HFFc6 (cell line): ENCODE measurements around the gene RNF225. TPM values are rescaled to one million over a fixed set of nuclear protein-coding genes. Genes with fewer than 3 reads are reported as not detected.
A peak's percentile ranks its signal among the peaks of the same experiment; 100 is the strongest.
"Not testable (repeated sequence)": the region's sequence is repeated elsewhere in the genome, so short reads cannot be mapped to it uniquely, and the experiment has no call there.

Experiments
- DNase-seq: peaks from one replicate; pipeline ENCODE4 v3.0.0-alpha.2; 2018
- H3K27ac Mint-ChIP-seq: 2 replicates; pipeline ENCODE4 v1.8.0; 2020; ENCODE audit warnings: mild to moderate bottlenecking, mixed read lengths
- H3K27me3 Mint-ChIP-seq: 2 replicates; pipeline ENCODE4 v1.8.0; 2021; ENCODE audit warnings: mild to moderate bottlenecking, moderate library complexity, mixed read lengths; ENCODE audit not compliant: insufficient read depth
- H3K36me3 Mint-ChIP-seq: 2 replicates; pipeline ENCODE4 v1.8.0; 2021; ENCODE audit warnings: low read depth, mixed read lengths
- H3K4me1 Mint-ChIP-seq: 2 replicates; pipeline ENCODE4 v1.8.0; 2020; ENCODE audit warnings: low read depth, mixed read lengths
- H3K4me3 Mint-ChIP-seq: 2 replicates; pipeline ENCODE4 v1.8.0; 2020; ENCODE audit warnings: mild to moderate bottlenecking, moderate library complexity, mixed read lengths
- H3K9me3 Mint-ChIP-seq: 2 replicates; pipeline ENCODE4 v1.8.0; 2020; ENCODE audit warnings: mild to moderate bottlenecking, mixed read lengths
- CTCF ChIP-seq: fragments of 200-600 bp; sonication (generic); IDR thresholded peaks from 2 replicates; pipeline ENCODE4 v1.5.0; 2021; ENCODE audit warnings: antibody characterized with exemption, mild to moderate bottlenecking
- microRNA-seq: library from miRNA; unstranded; fragments of <30 nt; microRNA quantifications from one replicate; pipeline ENCODE4, GENCODE V29; 2019
- total RNA-seq, 6 experiments: library from RNA; stranded (reverse); fragmentation: NEBNext Ultra II Directional; extraction: Animal tissue kit (Norgen Biotek cat#: 25700); gene quantifications; 2 replicates in 1 of 6; 3 replicates in 5 of 6; pipeline ENCODE4 v1.2.3, GENCODE V29; 2021

RNF225 gene
- total RNA-seq, 6 experiments from 2014 or later: 0.26 to 0.39 TPM; not detected in 4

- peaks cover 67% of the 10 kb centered on the region for H3K36me3 Mint-ChIP-seq
- H3K27ac Mint-ChIP-seq: peak within 1 kb of the TSS; percentile 97
- H3K4me3 Mint-ChIP-seq: peak within 1 kb of the TSS; percentile 93
- peaks cover 72% of the 10 kb centered on the region for H3K9me3 Mint-ChIP-seq
- peak; percentile 99 for DNase-seq
- H3K4me1 Mint-ChIP-seq: peaks cover 20% of the 10 kb centered on the region
- H3K27me3 Mint-ChIP-seq: peaks cover 13% of the 10 kb centered on the region
- no peak for TF ChIP-seq CTCF
Observed at GRCh38 chr19:58439576-58440554, 44.4 kb downstream of the RNF225 start, which contains the start of gene ZNF132. Gene ZNF132, minus strand, starts transcription at chr19:58440153. Its CDS starts 332 bp downstream, at chr19:58439821.

GRCh38 chr19:58440556-58440955, 45.1 kb downstream of the RNF225 start:
- peak overlapping the region; percentile 97 for H3K27ac Mint-ChIP-seq
- DNase-seq: no peak
- peaks cover 60% of the 10 kb centered on the region for H3K36me3 Mint-ChIP-seq
- H3K27me3 Mint-ChIP-seq: peaks cover 13% of the 10 kb centered on the region
- no peak for TF ChIP-seq CTCF
- peak overlapping the region; percentile 93 for H3K4me3 Mint-ChIP-seq
- H3K4me1 Mint-ChIP-seq: peaks cover 20% of the 10 kb centered on the region
- H3K9me3 Mint-ChIP-seq: peaks cover 65% of the 10 kb centered on the region

- not testable (repeated sequence) for H3K4me3 Mint-ChIP-seq, DNase-seq, H3K27ac Mint-ChIP-seq
- H3K4me1 Mint-ChIP-seq: peaks cover 19% of the 10 kb centered on the region
- H3K9me3 Mint-ChIP-seq: peaks cover 47% of the 10 kb centered on the region
- H3K36me3 Mint-ChIP-seq: peaks cover 40% of the 10 kb centered on the region
- peaks cover 15% of the 10 kb centered on the region for H3K27me3 Mint-ChIP-seq
Observed at GRCh38 chr19:58442986-58443385, 47.5 kb downstream of the RNF225 start.

Small RNAs within 50 kb of the gene (microRNA-seq; reads per million reads assigned to microRNA genes)
- not detected for gene MIR4754

Other genes with a start within 250 kb of the RNF225 start
- 1 to 10 TPM; 6.6 to 9.5 (median 7.9) TPM for gene ZNF329, start 244.9 kb upstream of the RNF225 start, total RNA-seq
- gene ZNF274, start 212.6 kb upstream of the RNF225 start, total RNA-seq: 10 to 100 TPM; 15.6 to 18.4 (median 17.6) TPM
- gene ZNF544, start 166.7 kb upstream of the RNF225 start, total RNA-seq: 10 to 100 TPM; 26.5 to 32.5 (median 29.9) TPM
- gene ZNF8, start 116.7 kb upstream of the RNF225 start, total RNA-seq: 1 to 10 TPM; 3.4 to 4.5 (median 4.1) TPM
- 10 to 100 TPM; 24.0 to 31.2 (median 28.2) TPM for gene ERVK3-1, start 90.3 kb upstream of the RNF225 start, total RNA-seq
- gene ZSCAN22, start 68.7 kb upstream of the RNF225 start, total RNA-seq: 1 to 10 TPM; 2.5 to 3.0 (median 2.8) TPM
- gene A1BG, start 42.2 kb upstream of the RNF225 start, total RNA-seq: 10 to 100 TPM; 21.2 to 36.9 (median 25.4) TPM
- gene ZNF497, start 32.9 kb upstream of the RNF225 start, total RNA-seq: under 1 TPM; 0.16 to 0.35 (median 0.27) TPM
- gene ZNF837, start 14.6 kb upstream of the RNF225 start, total RNA-seq: 1 to 10 TPM in 2 of 6 experiments, under 1 TPM in 4; 0.63 to 1.3 (median 0.75) TPM
- gene RPS5, start 8.4 kb upstream of the RNF225 start, total RNA-seq: 1,000 to 10,000 TPM in 4 of 6 experiments, 100 to 1,000 TPM in 2; 958 to 1,072 (median 1,017) TPM
- gene ZNF584, start 13.0 kb downstream of the RNF225 start, total RNA-seq: 10 to 100 TPM; 13.3 to 15.0 (median 14.0) TPM
- gene ZNF132, start 44.5 kb downstream of the RNF225 start, total RNA-seq: 1 to 10 TPM; 4.0 to 5.2 (median 4.5) TPM
- gene ZNF324B, start 56.0 kb downstream of the RNF225 start, total RNA-seq: 1 to 10 TPM; 3.8 to 5.9 (median 4.7) TPM
- 1 to 10 TPM; 5.6 to 7.5 (median 6.8) TPM for gene ZNF324, start 71.4 kb downstream of the RNF225 start, total RNA-seq
- 1 to 10 TPM; 5.7 to 6.9 (median 6.2) TPM for gene ZNF446, start 80.7 kb downstream of the RNF225 start, total RNA-seq
- gene SLC27A5, start 116.3 kb downstream of the RNF225 start, total RNA-seq: 1 to 10 TPM; 2.0 to 5.7 (median 2.6) TPM
- gene ZBTB45, start 124.2 kb downstream of the RNF225 start, total RNA-seq: 10 to 100 TPM; 15.0 to 17.4 (median 16.7) TPM
- gene TRIM28, start 148.4 kb downstream of the RNF225 start, total RNA-seq: 100 to 1,000 TPM; 376 to 529 (median 445) TPM
- 100 to 1,000 TPM; 100 to 126 (median 120) TPM for gene CHMP2A, start 159.4 kb downstream of the RNF225 start, total RNA-seq
- gene UBE2M, start 163.0 kb downstream of the RNF225 start, total RNA-seq: 100 to 1,000 TPM in 5 of 6 experiments, 10 to 100 TPM in 1; 91.5 to 114 (median 106) TPM
- 10 to 100 TPM in 3 of 6 experiments, 1 to 10 TPM in 3; 8.3 to 12.4 (median 9.3) TPM for gene MZF1, start 177.7 kb downstream of the RNF225 start, total RNA-seq